HCT116 (cell line): ENCODE results near the gene WDR62. TPM values are rescaled to one million over a fixed set of nuclear protein-coding genes. Genes with fewer than 3 reads are reported as not detected.
"Not testable (repeated sequence)": the region's sequence is repeated elsewhere in the genome, so short reads cannot be mapped to it uniquely, and the experiment has no call there.

Experiments
- ATAC-seq: fragments of 200-7000 bp; cut with Tn5 transposase; 2 replicates; pipeline ENCODE4 v1.9.1; 2020; ENCODE audit warnings: mild to moderate bottlenecking, moderate library complexity
- BruUV-seq: library from RNA; stranded (reverse); fragments of 400-500 nt; replicated peaks from 2 replicates; lab custom pipeline; 2021; lab: Mats Ljungman, UMichigan
- CTCF ChIA-PET: fragments of 300-600 bp; sonication (Branson Sonifier 250); formaldehyde crosslinking; loops from one replicate; lab custom pipeline; 2021; ENCODE audit warnings: antibody characterized with exemption; lab: Charles Lee
- POLR2A ChIA-PET: fragments of 300-600, 350-600 bp; sonication (Branson Sonifier 250); formaldehyde crosslinking; loops from one replicate; lab custom pipeline; 2021; ENCODE audit warnings: antibody characterized with exemption; lab: Charles Lee
- RAD21 ChIA-PET, 2 experiments: fragments of 300-600 bp; sonication (Branson Sonifier 250); formaldehyde crosslinking; loops; one replicate each; lab custom pipeline; 2023; ENCODE audit warnings: low total read pairs in 2 of 2; ENCODE audit not compliant: uncharacterized antibody in 2 of 2, unreplicated experiment in 2 of 2, low non-redundant PET in 1 of 2; lab: Charles Lee
- DNase-seq: peaks from one replicate; pipeline ENCODE4 v3.0.0-alpha.2; 2010; ENCODE audit warnings: low read depth, low spot score
- H2AFZ ChIP-seq: fragments of 200-600 bp; shearing (Covaris generic), sonication (generic); 2 replicates; pipeline ENCODE4 v1.6.1; 2017; ENCODE audit warnings: low read depth, mixed run types, mixed read lengths, antibody characterized with exemption, low read length; ENCODE audit not compliant: poor library complexity, severe bottlenecking
- H3K27ac ChIP-seq: 2 replicates; pipeline ENCODE4 v1.5.1; 2012; ENCODE audit warnings: low read depth, low read length
- H3K27me3 ChIP-seq: fragments of 200-600 bp; sonication (generic); 2 replicates; pipeline ENCODE4 v1.6.1; 2016; ENCODE audit warnings: mixed run types, low read length, mixed read lengths; ENCODE audit not compliant: insufficient read depth
- H3K36me3 ChIP-seq, 2 experiments: fragments of 200-500 bp in 1 of 2; fragments of 200-600 bp in 1 of 2; sonication (Bioruptor generic) in 1 of 2; sonication (generic) in 1 of 2; 2 replicates each; pipeline versions ENCODE4 v1.5.1 to v1.6.1; 2014 to 2016; ENCODE audit warnings: low read length in 2 of 2, inconsistent platforms in 1 of 2, mixed read lengths in 1 of 2, mixed run types in 1 of 2; ENCODE audit not compliant: insufficient read depth in 2 of 2, control insufficient read depth in 1 of 2
- H3K4me1 ChIP-seq, 2 experiments: fragments of 200-600 bp in 1 of 2; sonication (generic) in 1 of 2; 2 replicates each; pipeline versions ENCODE4 v1.5.1 to v1.6.1; 2012 to 2017; ENCODE audit warnings: low read length in 2 of 2, inconsistent platforms in 1 of 2, mild to moderate bottlenecking in 1 of 2, mixed read lengths in 1 of 2, mixed run types in 1 of 2, moderate library complexity in 1 of 2; ENCODE audit not compliant: insufficient read depth in 2 of 2, control insufficient read depth in 1 of 2
- H3K4me2 ChIP-seq: fragments of 200-600 bp; sonication (generic); 2 replicates; pipeline ENCODE4 v1.6.1; 2017; ENCODE audit warnings: mixed run types, low read length, mixed read lengths
- H3K4me3 ChIP-seq, 2 experiments: fragments of 200-600 bp in 1 of 2; sonication (generic) in 1 of 2; replicated peaks in 1 of 2; 2 replicates each; pipeline ENCODE4 v1.5.1; 2011 to 2016; ENCODE audit warnings: low read length in 2 of 2, control low read depth in 1 of 2, low read depth in 1 of 2, mild to moderate bottlenecking in 1 of 2, mixed read lengths in 1 of 2, mixed run types in 1 of 2
- H3K79me2 ChIP-seq: fragments of 200-600 bp; sonication (generic); 2 replicates; pipeline ENCODE4 v1.6.1; 2017; ENCODE audit warnings: mild to moderate bottlenecking, mixed run types, low read length, moderate library complexity, mixed read lengths; ENCODE audit not compliant: insufficient read depth
- H3K9ac ChIP-seq: fragments of 200-600 bp; sonication (generic); 2 replicates; pipeline ENCODE4 v1.6.1; 2016; ENCODE audit warnings: low read length, mixed read lengths
- H3K9me2 ChIP-seq: fragments of 200-600 bp; sonication (generic), shearing (Covaris generic); 2 replicates; pipeline ENCODE4 v1.6.1; 2017; ENCODE audit warnings: mixed run types, mild to moderate bottlenecking, moderate library complexity; ENCODE audit not compliant: insufficient read depth
- H3K9me3 ChIP-seq, 2 experiments: fragments of 200-500 bp in 1 of 2; fragments of 200-600 bp in 1 of 2; sonication (Bioruptor generic) in 1 of 2; sonication (generic) in 1 of 2; 2 replicates each; pipeline ENCODE4 v1.6.1; 2014 to 2017; ENCODE audit warnings: low read length in 2 of 2, mixed read lengths in 2 of 2, inconsistent platforms in 1 of 2, low read depth in 1 of 2, mild to moderate bottlenecking in 1 of 2, mixed run types in 1 of 2, moderate library complexity in 1 of 2; ENCODE audit not compliant: control insufficient read depth in 1 of 2, insufficient read depth in 1 of 2
- H4K20me1 ChIP-seq: fragments of 200-600 bp; sonication (generic), shearing (Covaris generic); 2 replicates; pipeline ENCODE4 v1.6.1; 2017; ENCODE audit warnings: mixed run types, mild to moderate bottlenecking, moderate library complexity; ENCODE audit not compliant: insufficient read depth
- ELF1 ChIP-seq: IDR thresholded peaks from 2 replicates; pipeline ENCODE4 v1.6.1; 2012; ENCODE audit warnings: low read depth, borderline replicate concordance
- intact Hi-C: fragments of 100-400 bp; cut with micrococcal nuclease; formaldehyde crosslinking; loops from 2 replicates; pipeline ENCODE4 v1.10.0; 2022
- total RNA-seq: library from RNA; stranded (reverse); gene quantifications from one replicate; pipeline ENCODE4 v1.2.1, GENCODE V29; 2021; ENCODE audit not compliant: unreplicated experiment
- TF ChIP-seq, protein P1 (sequence below), 3 experiments: fragments of 200-600 bp in 1 of 3; sonication (generic) in 1 of 3; IDR thresholded peaks in 2 of 3; conservative IDR thresholded peaks in 1 of 3; 2 replicates each; pipeline ENCODE4 v1.5.1; 2012 to 2017; ENCODE audit warnings: low read depth in 2 of 3, low read length in 2 of 3, antibody characterized with exemption in 1 of 3, borderline replicate concordance in 1 of 3, control low read depth in 1 of 3, mild to moderate bottlenecking in 1 of 3, mixed read lengths in 1 of 3, mixed run types in 1 of 3, moderate library complexity in 1 of 3; ENCODE audit not compliant: insufficient read depth in 1 of 3

The WDR62 gene
- total RNA-seq, 1 experiment from 2014 or later = 17.0 TPM

DNA sequence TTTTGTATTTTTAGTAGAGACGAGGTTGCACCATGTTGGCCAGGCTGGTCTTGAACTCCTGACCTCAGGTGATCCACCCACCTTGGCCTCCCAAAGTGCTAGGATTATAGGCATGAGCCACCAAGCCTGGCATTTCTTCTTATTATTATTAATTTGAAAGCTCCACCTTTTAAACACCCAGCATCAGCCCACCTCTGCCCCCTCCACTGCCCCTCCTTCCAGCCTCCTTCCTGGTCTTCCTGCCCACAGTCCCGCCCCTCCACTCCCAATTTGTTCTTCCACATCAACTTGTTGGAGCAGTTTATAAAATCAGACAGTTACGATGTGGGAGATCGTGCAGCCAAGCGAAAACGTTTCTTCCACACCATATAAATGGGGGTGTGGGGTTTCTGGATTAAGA is 14.2 kb upstream of the WDR62 start:
- H2AFZ ChIP-seq = no peak overlapping the region
- no peak for ATAC-seq

DNA sequence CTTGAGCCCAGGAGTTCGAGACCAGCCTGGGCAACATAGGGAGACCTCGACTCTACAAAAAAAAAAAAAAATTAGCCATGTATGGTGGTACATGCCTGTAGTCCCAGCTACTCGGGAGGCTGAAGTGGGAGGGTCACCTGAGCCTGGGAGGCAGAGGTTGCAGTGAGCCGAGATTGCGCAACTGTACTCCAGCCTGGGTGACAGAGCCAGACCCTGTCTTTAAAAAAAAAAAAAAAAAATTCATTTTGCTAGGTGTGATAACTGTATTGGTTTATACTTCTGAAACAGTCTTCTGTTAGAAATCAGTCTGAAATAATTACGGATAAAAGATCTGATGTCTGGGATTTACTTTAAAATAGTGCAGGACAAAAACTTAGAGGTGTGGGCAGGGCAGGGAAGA is 13.6 kb upstream of the WDR62 start:
- ATAC-seq, H3K9me3 ChIP-seq, H3K79me2 ChIP-seq, H3K4me3 ChIP-seq, H3K36me3 ChIP-seq, H3K9me2 ChIP-seq, H3K9ac ChIP-seq, intact Hi-C loops, H2AFZ ChIP-seq, RAD21 ChIA-PET, DNase-seq, H3K27me3 ChIP-seq, BruUV-seq, H3K4me1 ChIP-seq, H3K27ac ChIP-seq, POLR2A ChIA-PET, H3K4me2 ChIP-seq, CTCF ChIA-PET, H4K20me1 ChIP-seq: not testable (repeated sequence)

More for the DNA sequence above, 14.2 kb upstream of the WDR62 start:
- no TSS peak for BruUV-seq
- Histone ChIP-seq H3K4me2 (no peak overlapping the region), H3K9ac (no peak overlapping the region), H4K20me1 (no peaks in the 10 kb centered on the region), H3K9me2 (no peaks in the 10 kb centered on the region), H3K4me3 (no peak overlapping the region), H3K79me2 (no peaks in the 10 kb centered on the region), H3K9me3 (no peaks in the 10 kb centered on the region), H3K36me3 (no peaks in the 10 kb centered on the region), H3K27me3 (no peaks in the 10 kb centered on the region), H3K27ac (no peak overlapping the region), H3K4me1 (no peaks in the 10 kb centered on the region)
- ChIA-PET RAD21 (no interaction called here), CTCF (interaction anchor here (1.1 kb wide), 1 partner anchor 13 kb away, joined by 3 read pairs; the partner anchor contains the start of gene THAP8), POLR2A (no interaction called here)
- TF ChIP-seq, protein P1, sequence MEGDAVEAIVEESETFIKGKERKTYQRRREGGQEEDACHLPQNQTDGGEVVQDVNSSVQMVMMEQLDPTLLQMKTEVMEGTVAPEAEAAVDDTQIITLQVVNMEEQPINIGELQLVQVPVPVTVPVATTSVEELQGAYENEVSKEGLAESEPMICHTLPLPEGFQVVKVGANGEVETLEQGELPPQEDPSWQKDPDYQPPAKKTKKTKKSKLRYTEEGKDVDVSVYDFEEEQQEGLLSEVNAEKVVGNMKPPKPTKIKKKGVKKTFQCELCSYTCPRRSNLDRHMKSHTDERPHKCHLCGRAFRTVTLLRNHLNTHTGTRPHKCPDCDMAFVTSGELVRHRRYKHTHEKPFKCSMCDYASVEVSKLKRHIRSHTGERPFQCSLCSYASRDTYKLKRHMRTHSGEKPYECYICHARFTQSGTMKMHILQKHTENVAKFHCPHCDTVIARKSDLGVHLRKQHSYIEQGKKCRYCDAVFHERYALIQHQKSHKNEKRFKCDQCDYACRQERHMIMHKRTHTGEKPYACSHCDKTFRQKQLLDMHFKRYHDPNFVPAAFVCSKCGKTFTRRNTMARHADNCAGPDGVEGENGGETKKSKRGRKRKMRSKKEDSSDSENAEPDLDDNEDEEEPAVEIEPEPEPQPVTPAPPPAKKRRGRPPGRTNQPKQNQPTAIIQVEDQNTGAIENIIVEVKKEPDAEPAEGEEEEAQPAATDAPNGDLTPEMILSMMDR (IDR thresholded peaks at IDR 0.05 in 2 of 3, conservative IDR thresholded peaks at IDR 0.05 in 1 of 3; ENCODE audit: borderline replicate concordance in 1 of 3, insufficient read depth in 1 of 3, low read depth in 2 of 3, low read length in 2 of 3) = no peak
- TF ChIP-seq ELF1 = no peak
- intact Hi-C loops = no loop called here
- no peak for DNase-seq
